ENCODE data around the gene WWC1. TPM values are rescaled to one million over a fixed set of nuclear protein-coding genes. Genes with fewer than 3 reads are reported as not detected.

Gene WWC1
- total RNA-seq, 2 experiments from 2014 or later: 2.1 to 2.2 TPM

DNA sequence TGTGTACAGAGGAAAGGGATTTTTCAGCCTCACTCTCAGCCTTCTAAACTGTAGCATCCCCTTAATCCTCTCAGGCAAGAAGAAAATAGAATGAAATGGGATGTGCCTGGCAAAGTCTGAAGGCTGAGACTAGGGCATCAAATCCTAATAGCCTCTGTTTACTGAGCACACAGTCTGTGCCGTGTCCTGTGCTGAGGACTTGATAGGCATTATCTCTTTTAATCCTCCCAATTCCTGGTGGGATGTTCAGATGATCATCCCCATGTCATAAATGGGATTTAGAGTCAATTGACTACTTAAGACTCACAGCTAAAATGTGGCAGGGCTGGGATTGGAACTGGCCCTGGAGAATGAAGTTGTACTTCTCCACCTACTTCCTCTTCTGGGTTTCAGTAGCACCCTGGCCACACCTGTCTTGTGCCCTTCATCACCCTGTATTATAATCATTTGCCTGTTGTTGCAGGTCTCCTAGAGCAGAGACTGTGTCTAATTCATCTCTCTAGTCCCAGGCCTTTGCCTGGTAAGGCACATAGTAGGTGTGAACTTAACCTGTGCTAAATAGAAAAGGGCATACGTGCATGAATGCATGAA, 81.0 kb downstream of the WWC1 start:
- ATAC-seq (no peak), DNase-seq (no peak)
- no peaks in the 10 kb centered on the region for H3K36me3 Mint-ChIP-seq (ENCODE audit: low read depth)
- H3K27me3 Mint-ChIP-seq: no peaks in the 10 kb centered on the region
- ChIA-PET CTCF (no interaction called here), POLR2A (no interaction called here)
- intact Hi-C loops (cut with DNase I, micrococcal nuclease): no loop called here
- peaks cover 5% of the 10 kb centered on the region for H3K4me1 Mint-ChIP-seq
- no peaks in the 10 kb centered on the region for H3K9me3 Mint-ChIP-seq (ENCODE audit: low read depth)
- H3K27ac Mint-ChIP-seq: no peak overlapping the region
- no peak overlapping the region for H3K4me3 Mint-ChIP-seq

DNA sequence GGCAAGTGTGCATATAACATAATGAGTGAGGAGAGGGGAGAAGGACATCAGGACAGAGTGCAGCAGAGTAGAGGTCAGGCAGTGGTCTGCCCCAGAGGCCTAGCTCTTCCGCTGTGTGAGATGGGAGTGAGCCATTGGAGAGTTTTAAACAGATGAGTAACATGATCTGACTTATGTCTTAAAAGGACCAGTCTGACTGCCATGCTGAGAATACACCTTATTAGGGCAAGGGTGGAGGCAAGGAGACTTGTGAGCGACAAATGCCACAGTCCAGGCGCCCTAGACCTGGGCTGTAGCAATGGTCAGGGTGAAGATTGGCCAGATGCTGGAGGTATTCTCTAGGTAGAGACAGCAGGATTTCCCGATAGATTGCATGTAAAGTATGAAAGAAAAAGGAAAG, 83.1 kb downstream of the WWC1 start:
- intact Hi-C loops (cut with DNase I, micrococcal nuclease): no loop called here
- ChIA-PET POLR2A (interaction anchor here (0.6 kb wide), 1 partner anchor 365 kb away, joined by 11 read pairs; no protein-coding TSS in a partner anchor), CTCF (interaction anchor here (1.0 kb wide), 1 partner anchor 32 kb away, joined by 3 read pairs; no protein-coding TSS in a partner anchor)
- Mint-ChIP-seq H3K4me1 (peaks cover 7% of the 10 kb centered on the region), H3K27ac (no peak overlapping the region), H3K27me3 (no peaks in the 10 kb centered on the region), H3K36me3 (ENCODE audit: low read depth) (no peaks in the 10 kb centered on the region), H3K9me3 (ENCODE audit: low read depth) (no peaks in the 10 kb centered on the region), H3K4me3 (no peak overlapping the region)
- DNase-seq (no peak), ATAC-seq (no peak)

DNA sequence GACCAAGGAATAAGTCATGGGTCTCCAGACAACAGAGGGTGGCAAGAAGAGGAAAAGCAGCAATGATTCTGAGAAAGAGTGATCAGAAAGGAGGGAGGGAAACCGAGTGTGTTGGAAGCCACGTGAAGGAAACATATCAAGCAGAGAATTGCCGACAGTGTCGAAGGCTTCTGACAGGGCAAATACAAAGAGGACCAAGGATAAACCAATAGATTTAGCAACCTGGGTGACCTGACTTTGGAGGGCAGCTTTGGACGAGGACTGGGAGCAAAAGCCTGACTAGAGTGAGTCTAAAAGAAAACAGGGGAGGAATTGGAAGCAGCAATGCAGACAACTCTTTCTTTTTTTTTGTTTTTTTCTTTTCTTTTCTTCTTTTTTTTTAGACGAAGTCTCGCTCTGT, 83.8 kb downstream of the WWC1 start:
- ChIA-PET CTCF (no interaction called here), POLR2A (no interaction called here)
- ATAC-seq: no peak
- peaks cover 7% of the 10 kb centered on the region for H3K4me1 Mint-ChIP-seq
- no peak overlapping the region for H3K4me3 Mint-ChIP-seq
- no peak overlapping the region for H3K27ac Mint-ChIP-seq
- no peaks in the 10 kb centered on the region for H3K27me3 Mint-ChIP-seq
- H3K9me3 Mint-ChIP-seq (ENCODE audit: low read depth): no peaks in the 10 kb centered on the region
- H3K36me3 Mint-ChIP-seq (ENCODE audit: low read depth): no peaks in the 10 kb centered on the region
- intact Hi-C loops (cut with DNase I, micrococcal nuclease): no loop called here
- DNase-seq: no peak

DNA sequence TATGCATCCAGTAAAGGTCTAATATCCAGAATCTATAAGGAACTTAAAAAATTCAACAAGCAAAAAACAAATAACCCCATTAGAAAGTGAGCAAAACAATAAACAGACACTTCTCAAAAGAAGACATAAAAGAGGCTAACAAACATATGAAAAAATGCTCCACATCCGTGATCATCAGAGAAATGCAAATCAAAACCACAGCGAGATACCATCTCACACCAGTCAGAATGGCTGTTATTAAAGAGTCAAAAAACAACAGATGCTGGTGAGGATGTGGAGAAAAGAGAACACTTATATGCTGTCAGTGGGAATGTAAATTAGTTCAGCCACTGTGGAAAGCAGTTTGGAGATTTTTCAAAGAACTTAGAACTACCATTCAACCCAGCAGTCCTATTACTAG, 86.1 kb downstream of the WWC1 start:
- CTCF ChIA-PET: no interaction called here
- Mint-ChIP-seq H3K4me3 (no peak overlapping the region), H3K4me1 (peaks cover 8% of the 10 kb centered on the region), H3K9me3 (ENCODE audit: low read depth) (no peaks in the 10 kb centered on the region), H3K36me3 (ENCODE audit: low read depth) (no peaks in the 10 kb centered on the region), H3K27me3 (no peaks in the 10 kb centered on the region), H3K27ac (no peak overlapping the region)
- DNase-seq (no peak), ATAC-seq (no peak)
- POLR2A ChIA-PET: no interaction called here
- intact Hi-C loops (cut with DNase I, micrococcal nuclease): no loop called here

DNA sequence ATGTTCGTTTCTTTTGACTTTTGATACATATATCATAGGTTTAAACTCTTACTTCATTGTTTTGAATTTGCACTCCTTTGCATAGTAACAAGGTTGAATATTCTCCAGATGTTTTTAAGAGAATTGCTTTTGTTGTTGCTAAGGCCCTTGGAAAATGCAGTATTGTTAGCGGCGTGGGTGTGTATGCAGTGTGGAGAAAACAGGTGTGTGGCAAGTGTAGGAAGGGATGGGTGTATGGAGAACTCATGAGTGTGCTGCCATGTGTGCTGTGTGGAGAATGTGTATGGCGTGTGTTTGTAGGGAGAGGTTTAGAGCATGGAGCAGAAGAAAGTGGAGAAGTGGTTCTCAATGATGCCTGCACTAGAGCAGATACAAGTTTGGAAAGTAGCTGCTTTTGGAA, 87.3 kb downstream of the WWC1 start:
- Mint-ChIP-seq H3K27me3 (no peaks in the 10 kb centered on the region), H3K36me3 (ENCODE audit: low read depth) (no peaks in the 10 kb centered on the region), H3K9me3 (ENCODE audit: low read depth) (no peaks in the 10 kb centered on the region), H3K4me1 (peaks cover 16% of the 10 kb centered on the region), H3K27ac (no peak overlapping the region), H3K4me3 (no peak overlapping the region)
- intact Hi-C loops (cut with DNase I, micrococcal nuclease): no loop called here
- POLR2A ChIA-PET: no interaction called here
- ATAC-seq (no peak), DNase-seq (no peak)
- CTCF ChIA-PET: no interaction called here

DNA sequence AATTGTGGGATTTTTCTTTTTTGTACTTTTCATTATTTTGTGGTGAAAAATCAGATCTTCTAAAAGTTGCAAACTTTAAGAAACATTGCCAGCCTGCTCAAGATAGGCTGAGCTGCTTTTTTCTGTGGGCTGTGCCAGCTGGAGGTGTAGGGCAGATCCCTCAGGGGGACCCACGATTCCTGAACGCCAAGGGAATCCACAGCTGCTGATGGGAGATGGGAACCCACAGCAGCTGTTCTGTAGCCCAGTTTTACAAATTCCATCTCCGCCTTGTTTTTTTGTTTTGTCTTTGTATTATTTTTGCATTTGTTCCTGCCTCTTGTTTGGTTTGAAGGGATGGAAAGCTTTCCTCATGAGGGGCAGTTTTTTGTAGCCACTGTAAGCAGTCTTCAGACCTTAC, 91.0 kb downstream of the WWC1 start:
- ChIA-PET CTCF (no interaction called here), POLR2A (no interaction called here)
- no peak for DNase-seq
- Mint-ChIP-seq H3K4me3 (no peak overlapping the region), H3K4me1 (peaks cover 11% of the 10 kb centered on the region), H3K9me3 (ENCODE audit: low read depth) (peaks cover 5% of the 10 kb centered on the region), H3K27me3 (no peaks in the 10 kb centered on the region), H3K36me3 (ENCODE audit: low read depth) (no peaks in the 10 kb centered on the region), H3K27ac (no peak overlapping the region)
- ATAC-seq: no peak
- intact Hi-C loops (cut with DNase I, micrococcal nuclease): no loop called here

DNA sequence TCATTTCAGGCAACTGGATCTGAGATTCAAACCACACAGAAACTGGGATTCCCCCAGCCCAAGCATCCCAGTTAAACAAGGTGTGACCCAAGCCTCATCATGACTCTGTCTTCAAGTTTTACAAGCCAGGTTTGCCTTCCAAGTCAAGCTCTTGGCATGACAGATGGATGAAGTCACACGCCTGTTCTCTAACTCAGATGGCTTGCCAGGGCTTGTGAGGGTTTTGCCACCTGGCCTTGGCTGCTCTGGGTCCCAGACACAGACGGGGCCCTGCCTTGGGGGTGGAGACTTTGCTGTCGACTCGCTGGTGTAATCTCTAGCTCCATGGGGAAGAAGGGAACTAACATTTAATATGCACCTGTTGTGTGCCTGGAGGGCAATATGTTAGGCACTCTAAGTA, 99.0 kb downstream of the WWC1 start:
- no peaks in the 10 kb centered on the region for H3K4me1 Mint-ChIP-seq
- POLR2A ChIA-PET: no interaction called here
- no peak for DNase-seq
- no peak for ATAC-seq
- H3K27ac Mint-ChIP-seq: no peak overlapping the region
- H3K4me3 Mint-ChIP-seq: no peak overlapping the region
- peaks cover 3% of the 10 kb centered on the region for H3K27me3 Mint-ChIP-seq
- peaks cover 16% of the 10 kb centered on the region for H3K9me3 Mint-ChIP-seq (ENCODE audit: low read depth)
- intact Hi-C loops (cut with DNase I, micrococcal nuclease): no loop called here
- CTCF ChIA-PET: no interaction called here
- H3K36me3 Mint-ChIP-seq (ENCODE audit: low read depth): peaks cover 2% of the 10 kb centered on the region

DNA sequence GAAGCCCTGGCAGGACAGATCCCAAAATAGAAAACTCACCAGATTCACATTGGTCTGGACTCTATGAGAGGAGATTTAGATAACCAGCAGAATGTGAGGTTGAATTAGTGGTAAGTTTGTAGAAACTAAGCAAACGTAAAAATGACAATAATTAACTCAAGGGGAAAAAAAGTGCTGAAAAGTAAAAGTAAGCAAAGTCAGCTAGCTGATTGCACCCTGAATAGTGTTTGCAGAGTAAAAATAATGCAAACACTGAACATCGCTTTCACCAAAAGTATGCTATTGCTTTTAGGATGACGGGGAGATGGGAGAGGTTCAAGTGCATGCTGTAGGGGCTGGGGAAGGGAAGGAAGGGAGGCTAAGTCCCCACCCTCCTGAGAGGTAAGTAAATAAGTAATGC, 102.3 kb downstream of the WWC1 start:
- H3K27ac Mint-ChIP-seq: no peak overlapping the region
- H3K27me3 Mint-ChIP-seq: peaks cover 3% of the 10 kb centered on the region
- H3K9me3 Mint-ChIP-seq (ENCODE audit: low read depth): peaks cover 15% of the 10 kb centered on the region
- POLR2A ChIA-PET: no interaction called here
- DNase-seq: no peak
- H3K4me3 Mint-ChIP-seq: no peak overlapping the region
- no peaks in the 10 kb centered on the region for H3K4me1 Mint-ChIP-seq
- CTCF ChIA-PET: no interaction called here
- intact Hi-C loops (cut with DNase I, micrococcal nuclease): no loop called here
- ATAC-seq: no peak
- peaks cover 2% of the 10 kb centered on the region for H3K36me3 Mint-ChIP-seq (ENCODE audit: low read depth)

DNA sequence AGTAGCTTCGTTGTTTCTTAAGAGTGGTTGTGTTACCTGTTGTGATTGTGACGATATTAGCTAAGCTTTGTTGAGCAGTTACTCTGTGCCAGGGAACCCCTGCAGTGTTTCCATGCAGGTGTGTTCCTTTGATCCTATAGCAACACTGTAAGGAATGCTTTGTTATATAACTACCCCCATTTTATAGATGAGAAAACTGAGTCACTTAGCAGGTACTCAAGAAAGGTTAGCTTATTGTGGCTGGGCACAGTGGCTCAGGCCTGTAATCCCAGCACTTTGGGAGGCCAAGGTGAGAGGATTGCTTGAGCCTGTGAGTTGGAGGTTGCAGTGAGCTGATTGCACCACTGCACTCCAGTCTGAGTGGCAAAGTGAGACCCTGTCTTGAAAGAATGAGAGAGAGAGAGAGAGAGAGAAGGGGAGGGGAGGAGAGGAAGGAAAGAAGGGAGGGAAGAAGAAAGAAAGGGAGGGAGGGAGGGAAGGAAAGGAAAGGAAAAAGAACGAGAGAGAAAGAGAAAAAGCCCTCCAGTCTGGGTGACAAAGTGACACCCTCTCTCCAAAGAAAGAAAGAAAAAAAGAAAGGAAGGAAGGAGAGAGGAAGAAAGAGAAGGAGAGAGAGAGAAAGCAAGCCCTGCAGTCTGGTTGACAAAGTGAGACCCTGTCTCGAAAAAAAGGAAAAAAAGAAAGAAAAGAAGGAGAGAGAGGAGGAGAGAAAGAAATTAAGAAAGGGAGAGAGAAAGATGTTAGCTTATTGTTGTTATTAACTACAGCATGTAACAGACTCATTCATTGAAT, 109.2 kb downstream of the WWC1 start:
- no peak for ATAC-seq
- intact Hi-C loops (cut with DNase I, micrococcal nuclease): no loop called here
- no peaks in the 10 kb centered on the region for H3K4me1 Mint-ChIP-seq
- H3K4me3 Mint-ChIP-seq: no peak overlapping the region
- ChIA-PET CTCF (interaction anchor here (0.9 kb wide), 1 partner anchor 11 kb away, joined by 3 read pairs; no protein-coding TSS in a partner anchor), POLR2A (no interaction called here)
- H3K27me3 Mint-ChIP-seq: peaks cover 7% of the 10 kb centered on the region
- H3K36me3 Mint-ChIP-seq (ENCODE audit: low read depth): no peaks in the 10 kb centered on the region
- no peak overlapping the region for H3K27ac Mint-ChIP-seq
- no peak for DNase-seq
- H3K9me3 Mint-ChIP-seq (ENCODE audit: low read depth): no peaks in the 10 kb centered on the region

DNA sequence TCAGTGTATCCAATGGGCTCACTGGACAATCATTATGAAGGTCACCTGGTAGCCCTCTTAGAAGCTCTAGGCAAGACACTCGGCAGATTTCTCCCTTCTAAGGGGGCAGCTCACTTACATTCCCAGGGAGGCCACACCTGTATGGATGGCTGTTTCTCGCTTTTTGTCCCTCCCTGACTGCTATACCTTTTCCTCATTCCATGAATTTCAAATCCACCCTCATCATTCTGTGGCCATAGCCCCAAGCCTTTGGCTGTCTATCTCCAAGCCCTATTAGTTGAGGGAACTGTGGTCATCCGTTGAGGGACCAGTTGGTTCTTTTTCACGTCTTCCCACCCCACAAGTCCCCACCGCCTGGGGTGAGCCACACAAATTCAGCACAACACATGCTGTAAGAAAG, 109.8 kb downstream of the WWC1 start:
- Mint-ChIP-seq H3K4me3 (no peak overlapping the region), H3K27ac (no peak overlapping the region), H3K4me1 (no peaks in the 10 kb centered on the region), H3K36me3 (ENCODE audit: low read depth) (no peaks in the 10 kb centered on the region), H3K9me3 (ENCODE audit: low read depth) (no peaks in the 10 kb centered on the region), H3K27me3 (peaks cover 9% of the 10 kb centered on the region)
- DNase-seq (no peak), ATAC-seq (no peak)
- CTCF ChIA-PET: interaction anchor here (0.9 kb wide), 1 partner anchor 10 kb away, joined by 3 read pairs; no protein-coding TSS in a partner anchor
- POLR2A ChIA-PET: no interaction called here
- intact Hi-C loops (cut with DNase I, micrococcal nuclease): no loop called here

DNA sequence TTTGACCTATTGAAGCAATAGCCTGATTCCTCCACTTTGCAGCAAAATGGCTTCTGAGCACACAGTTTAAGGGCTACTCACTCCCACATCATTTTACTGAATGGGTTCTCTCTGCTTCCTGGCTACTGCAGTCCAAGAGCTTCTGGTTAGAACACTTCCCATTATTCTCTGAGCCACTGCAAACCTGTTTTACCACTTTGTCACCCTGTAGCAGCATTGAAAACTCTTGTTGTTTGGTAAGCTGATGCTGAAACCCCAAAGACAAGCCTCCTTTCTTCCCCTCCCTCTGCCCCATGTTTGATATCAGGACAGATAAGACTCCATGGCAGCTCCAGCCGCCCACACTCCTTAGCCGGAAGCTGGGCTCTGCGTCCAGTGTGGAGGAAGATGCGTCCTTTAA, 110.4 kb downstream of the WWC1 start:
- no peak for ATAC-seq
- POLR2A ChIA-PET: no interaction called here
- DNase-seq: no peak
- CTCF ChIA-PET: interaction anchor here (1.5 kb wide), 1 partner anchor 9 kb away, joined by 3 read pairs; no protein-coding TSS in a partner anchor
- Mint-ChIP-seq H3K9me3 (ENCODE audit: low read depth) (no peaks in the 10 kb centered on the region), H3K4me3 (no peak overlapping the region), H3K36me3 (ENCODE audit: low read depth) (no peaks in the 10 kb centered on the region), H3K27ac (no peak overlapping the region), H3K27me3 (peaks cover 10% of the 10 kb centered on the region), H3K4me1 (no peaks in the 10 kb centered on the region)
- intact Hi-C loops (cut with DNase I, micrococcal nuclease): no loop called here

DNA sequence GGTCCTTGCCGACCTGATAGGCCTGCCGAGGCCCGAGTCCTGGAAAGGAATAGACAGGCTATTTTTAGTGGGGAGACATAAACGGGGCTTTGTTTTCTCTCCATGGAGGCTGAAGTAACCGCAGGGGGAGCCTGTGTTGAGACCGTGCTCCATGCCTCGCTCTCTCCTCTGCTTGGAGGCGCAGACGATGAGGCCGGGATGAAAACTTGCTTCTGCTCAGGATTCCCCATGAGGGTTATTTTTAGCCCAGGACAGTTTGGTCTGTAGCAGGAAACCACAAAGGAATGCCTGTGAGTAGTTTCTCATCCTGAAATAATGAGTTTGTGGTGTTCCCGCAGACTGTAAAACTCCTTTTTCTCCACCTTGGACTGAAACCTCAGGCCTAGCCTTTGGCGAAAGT, 112.9 kb downstream of the WWC1 start:
- DNase-seq (no peak), ATAC-seq (no peak)
- Mint-ChIP-seq H3K27ac (no peak overlapping the region), H3K4me1 (peaks cover 7% of the 10 kb centered on the region), H3K4me3 (no peak overlapping the region), H3K9me3 (ENCODE audit: low read depth) (no peaks in the 10 kb centered on the region), H3K36me3 (ENCODE audit: low read depth) (no peaks in the 10 kb centered on the region), H3K27me3 (peaks cover 24% of the 10 kb centered on the region)
- ChIA-PET CTCF (interaction anchor here (0.7 kb wide), 1 partner anchor 101 kb away, joined by 3 read pairs; no protein-coding TSS in a partner anchor), POLR2A (no interaction called here)
- intact Hi-C loops (cut with DNase I, micrococcal nuclease): no loop called here

All from activated CD4-positive, alpha-beta T cell treated with anti-CD3 and anti-CD28 coated beads for 36 hours (primary cell).